NCI-H1436 treated with DMSO at 0.1 percent for 48 hours (cell line): ENCODE results near the gene TBC1D1.

Source experiments
- DNase-seq: peaks from one replicate; lab custom pipeline; 2025; lab: John Stamatoyannopoulos, UW

Gene TBC1D1

GRCh38 chr4:38082424-38083385 is 191.8 kb downstream of the TBC1D1 start:
- DNase-seq = no peak

- no peak for DNase-seq
These were observed 194.2 kb downstream of the TBC1D1 start for GRCh38 chr4:38084877-38085711.

- no peak for DNase-seq
These were observed 194.9 kb downstream of the TBC1D1 start for GRCh38 chr4:38085751-38086150.

GRCh38 chr4:38086151-38086848 is 195.4 kb downstream of the TBC1D1 start:
- DNase-seq = no peak

GRCh38 chr4:38086849-38087226 is 196.0 kb downstream of the TBC1D1 start:
- DNase-seq = no peak

GRCh38 chr4:38088321-38088720 is 197.4 kb downstream of the TBC1D1 start:
- no peak for DNase-seq

GRCh38 chr4:38089961-38090360 is 199.1 kb downstream of the TBC1D1 start:
- no peak for DNase-seq

GRCh38 chr4:38090455-38091246 is 199.8 kb downstream of the TBC1D1 start:
- no peak for DNase-seq

- no peak for DNase-seq
These were observed 200.8 kb downstream of the TBC1D1 start for GRCh38 chr4:38091636-38092035.

GRCh38 chr4:38092701-38093100 is 201.8 kb downstream of the TBC1D1 start:
- DNase-seq = no peak

GRCh38 chr4:38094419-38094818 is 203.5 kb downstream of the TBC1D1 start:
- DNase-seq = no peak

GRCh38 chr4:38095691-38096090 is 204.8 kb downstream of the TBC1D1 start:
- no peak for DNase-seq

GRCh38 chr4:38097818-38098217 is 206.9 kb downstream of the TBC1D1 start:
- no peak for DNase-seq

GRCh38 chr4:38099020-38099600 is 208.2 kb downstream of the TBC1D1 start:
- DNase-seq = no peak

- DNase-seq = no peak
These were observed 209.1 kb downstream of the TBC1D1 start for GRCh38 chr4:38099908-38100407.

GRCh38 chr4:38100474-38101255 is 209.8 kb downstream of the TBC1D1 start:
- DNase-seq = no peak

- no peak for DNase-seq
These were observed 210.7 kb downstream of the TBC1D1 start for GRCh38 chr4:38101563-38101962.

GRCh38 chr4:38102957-38103588 is 212.2 kb downstream of the TBC1D1 start:
- no peak for DNase-seq

- DNase-seq = no peak
These were observed 214.8 kb downstream of the TBC1D1 start for GRCh38 chr4:38105475-38106220.
